Astrocyte (in vitro differentiated cells and primary cell): ENCODE results near the gene SLC8A2. TPM values are rescaled to one million over a fixed set of nuclear protein-coding genes. Genes with fewer than 3 reads are reported as not detected.

Experiments
- DNase-seq: peaks from one replicate; pipeline ENCODE4 v3.0.0-alpha.2; 2010; ENCODE audit warnings: low read depth
- FAIRE-seq: peaks from 2 replicates; lab custom pipeline; 2011; peaks lifted over from hg19 to GRCh38; lab: Jason Lieb, UNC
- H2AFZ ChIP-seq: 2 replicates; pipeline ENCODE4 v1.6.0; 2012; ENCODE audit warnings: low read depth, low read length, inconsistent platforms
- H3K27ac ChIP-seq: 2 replicates; pipeline ENCODE4 v1.5.1; 2011; ENCODE audit warnings: low read depth, low read length, inconsistent platforms
- H3K27me3 ChIP-seq: 2 replicates; pipeline ENCODE4 v1.6.0; 2011; ENCODE audit warnings: low read length, inconsistent platforms; ENCODE audit not compliant: insufficient read depth
- H3K36me3 ChIP-seq: 2 replicates; pipeline ENCODE4 v1.5.1; 2011; ENCODE audit warnings: low read length, inconsistent platforms; ENCODE audit not compliant: insufficient read depth
- H3K4me1 ChIP-seq: 2 replicates; pipeline ENCODE4 v1.5.1; 2011; ENCODE audit warnings: low read length, inconsistent platforms; ENCODE audit not compliant: insufficient read depth
- H3K4me2 ChIP-seq: 2 replicates; pipeline ENCODE4 v1.6.0; 2012; ENCODE audit warnings: low read length, inconsistent platforms
- H3K4me3 ChIP-seq: 2 replicates; pipeline ENCODE4 v1.5.1; 2011; ENCODE audit warnings: low read depth, mild to moderate bottlenecking, low read length, inconsistent platforms; ENCODE audit not compliant: insufficient read depth
- H3K79me2 ChIP-seq: 2 replicates; pipeline ENCODE4 v1.6.0; 2012; ENCODE audit warnings: mild to moderate bottlenecking, low read length, inconsistent platforms; ENCODE audit not compliant: insufficient read depth
- H3K9ac ChIP-seq: 2 replicates; pipeline ENCODE4 v1.6.0; 2012; ENCODE audit warnings: mild to moderate bottlenecking, low read length, inconsistent platforms
- H3K9me3 ChIP-seq: 2 replicates; pipeline ENCODE4 v1.5.1; 2012; ENCODE audit warnings: low read depth, mild to moderate bottlenecking, low read length, inconsistent platforms; ENCODE audit not compliant: insufficient read depth
- H4K20me1 ChIP-seq: 2 replicates; pipeline ENCODE4 v1.6.0; 2012; ENCODE audit warnings: low read length, inconsistent platforms; ENCODE audit not compliant: insufficient read depth
- H3K27ac Mint-ChIP-seq: one replicate; pipeline ENCODE4 v1.8.0; 2021; ENCODE audit warnings: mild to moderate bottlenecking, mixed read lengths; ENCODE audit not compliant: unreplicated experiment
- H3K27me3 Mint-ChIP-seq: one replicate; pipeline ENCODE4 v1.8.0; 2021; ENCODE audit warnings: low read depth, mixed read lengths; ENCODE audit not compliant: unreplicated experiment
- H3K36me3 Mint-ChIP-seq: one replicate; pipeline ENCODE4 v1.8.0; 2021; ENCODE audit warnings: low read depth, mixed read lengths; ENCODE audit not compliant: unreplicated experiment
- H3K4me1 Mint-ChIP-seq: one replicate; pipeline ENCODE4 v1.8.0; 2021; ENCODE audit warnings: low read depth, mixed read lengths; ENCODE audit not compliant: unreplicated experiment
- H3K4me3 Mint-ChIP-seq: one replicate; pipeline ENCODE4 v1.8.0; 2021; ENCODE audit warnings: mild to moderate bottlenecking, moderate library complexity, mixed read lengths; ENCODE audit not compliant: unreplicated experiment
- H3K9me3 Mint-ChIP-seq: one replicate; pipeline ENCODE4 v1.8.0; 2021; ENCODE audit warnings: mild to moderate bottlenecking, mixed read lengths; ENCODE audit not compliant: unreplicated experiment
- CTCF ChIP-seq: IDR thresholded peaks from 2 replicates; pipeline ENCODE4 v1.5.1; 2011; ENCODE audit warnings: low read depth, mild to moderate bottlenecking, inconsistent platforms, low read length, moderate library complexity; ENCODE audit not compliant: insufficient read depth
- EZH2 ChIP-seq: IDR thresholded peaks from 2 replicates; pipeline ENCODE4 v1.6.1; 2012; ENCODE audit warnings: mild to moderate bottlenecking, low read length, inconsistent platforms; ENCODE audit not compliant: insufficient read depth
- total RNA-seq: library from RNA; stranded (reverse); gene quantifications from 2 replicates; pipeline ENCODE4 v1.2.1, GENCODE V29; 2021

The SLC8A2 gene
- total RNA-seq, 1 donor from 2014 or later = 3.3 TPM

- Histone ChIP-seq H3K9ac (no peak overlapping the region), H3K27ac (no peak overlapping the region), H3K36me3 (no peaks in the 10 kb centered on the region), H2AFZ (no peak overlapping the region), H3K9me3 (no peaks in the 10 kb centered on the region), H3K27me3 (peaks cover 10% of the 10 kb centered on the region), H3K4me2 (no peak overlapping the region), H3K4me1 (peaks cover 12% of the 10 kb centered on the region), H4K20me1 (peaks cover 7% of the 10 kb centered on the region), H3K4me3 (no peak overlapping the region), H3K79me2 (no peaks in the 10 kb centered on the region)
- DNase-seq (no peak), FAIRE-seq (no peak)
- Mint-ChIP-seq H3K36me3 (no peaks in the 10 kb centered on the region), H3K27ac (no peak overlapping the region), H3K9me3 (peaks cover 4% of the 10 kb centered on the region), H3K27me3 (peaks cover 19% of the 10 kb centered on the region), H3K4me1 (peaks cover 2% of the 10 kb centered on the region), H3K4me3 (no peak overlapping the region)
- no peak for TF ChIP-seq EZH2
- TF ChIP-seq CTCF = no peak
These were observed 38.6 kb downstream of the SLC8A2 start for GRCh38 chr19:47433121-47433520.

GRCh38 chr19:47432499-47432898 lies 39.2 kb downstream of the SLC8A2 start:
- Histone ChIP-seq H2AFZ (no peak overlapping the region), H3K9ac (no peak overlapping the region), H3K9me3 (no peaks in the 10 kb centered on the region), H3K27ac (no peak overlapping the region), H3K27me3 (peaks cover 10% of the 10 kb centered on the region), H4K20me1 (peaks cover 11% of the 10 kb centered on the region), H3K4me1 (peaks cover 16% of the 10 kb centered on the region), H3K79me2 (no peaks in the 10 kb centered on the region), H3K4me3 (no peak overlapping the region), H3K4me2 (no peak overlapping the region), H3K36me3 (no peaks in the 10 kb centered on the region)
- H3K4me3 Mint-ChIP-seq = no peak overlapping the region
- no peak for TF ChIP-seq CTCF
- no peak for TF ChIP-seq EZH2
- FAIRE-seq (no peak), DNase-seq (no peak)
- peaks cover 4% of the 10 kb centered on the region for H3K9me3 Mint-ChIP-seq
- peaks cover 19% of the 10 kb centered on the region for H3K27me3 Mint-ChIP-seq
- H3K36me3 Mint-ChIP-seq = no peaks in the 10 kb centered on the region
- peaks cover 2% of the 10 kb centered on the region for H3K4me1 Mint-ChIP-seq
- H3K27ac Mint-ChIP-seq = no peak overlapping the region

- Histone ChIP-seq H3K4me3 (no peak overlapping the region), H3K4me1 (peaks cover 16% of the 10 kb centered on the region), H3K36me3 (no peaks in the 10 kb centered on the region), H3K27ac (no peak overlapping the region), H3K9ac (no peak overlapping the region), H3K79me2 (no peaks in the 10 kb centered on the region), H3K27me3 (peaks cover 8% of the 10 kb centered on the region), H4K20me1 (peaks cover 9% of the 10 kb centered on the region), H3K4me2 (no peak overlapping the region), H2AFZ (no peak overlapping the region), H3K9me3 (no peaks in the 10 kb centered on the region)
- Mint-ChIP-seq H3K36me3 (no peaks in the 10 kb centered on the region), H3K9me3 (peaks cover 4% of the 10 kb centered on the region), H3K27me3 (peaks cover 19% of the 10 kb centered on the region), H3K4me3 (no peak overlapping the region), H3K4me1 (peaks cover 2% of the 10 kb centered on the region), H3K27ac (no peak overlapping the region)
- DNase-seq (no peak), FAIRE-seq (no peak)
- TF ChIP-seq CTCF = no peak
- TF ChIP-seq EZH2 = no peak
These were observed 39.6 kb downstream of the SLC8A2 start for GRCh38 chr19:47432091-47432490.
